ENCODE measurements around the gene SERINC3.

SERINC3 gene

DNA sequence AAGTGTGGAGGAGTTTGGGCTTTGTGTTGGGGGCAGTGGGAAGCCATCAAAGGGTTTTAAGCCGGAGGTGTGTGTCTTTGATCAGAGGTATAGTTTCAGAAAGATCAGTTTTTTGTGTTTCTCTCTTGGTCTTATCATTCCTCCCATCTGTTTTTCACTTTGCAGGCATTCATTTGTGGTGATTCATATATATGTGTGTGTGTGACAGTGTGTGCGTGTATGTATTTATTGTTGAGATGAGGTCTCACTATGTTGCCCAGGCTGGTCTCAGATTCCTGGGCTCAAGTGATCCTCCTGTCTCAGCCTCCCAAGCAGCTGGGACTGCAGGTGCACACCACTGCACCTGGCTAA, 11.1 kb upstream of the SERINC3 start:
- no peak for DNase-seq (ENCODE audit: low read depth)

DNA sequence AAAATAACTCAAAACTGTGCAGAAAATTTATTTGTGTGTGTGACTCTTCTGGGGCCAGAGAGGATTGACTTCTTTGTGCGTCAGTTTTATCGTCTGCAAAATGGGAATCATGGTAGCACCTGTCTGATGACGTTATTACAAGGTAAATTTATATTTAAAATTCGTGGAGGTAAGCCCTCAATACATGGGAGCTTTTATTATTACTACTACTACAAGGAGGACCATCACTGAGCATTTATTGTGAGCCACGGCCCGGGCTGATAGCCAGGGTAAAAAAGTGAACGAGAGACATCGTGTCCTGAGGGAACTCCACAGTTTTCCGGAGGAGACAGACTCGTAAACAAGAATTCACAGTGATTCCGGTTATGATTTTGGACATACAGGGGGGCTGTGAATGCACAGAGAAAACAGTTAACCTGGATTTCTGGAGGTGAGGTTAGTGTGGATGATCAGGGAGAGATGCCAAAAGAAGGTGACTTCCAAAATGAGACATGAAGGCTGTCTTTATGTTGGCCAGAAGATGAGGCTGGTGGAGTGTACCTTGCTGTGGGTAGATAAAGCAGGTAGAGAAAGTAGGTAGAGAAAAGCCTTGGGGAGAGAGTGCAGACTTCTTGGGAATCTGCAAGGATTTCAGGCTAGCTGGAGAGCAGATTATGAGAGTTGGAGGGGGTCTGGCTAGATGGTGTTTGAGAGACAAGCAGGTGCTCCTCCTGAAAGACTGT, 10.6 kb upstream of the SERINC3 start:
- DNase-seq (ENCODE audit: low read depth): no peak

DNA sequence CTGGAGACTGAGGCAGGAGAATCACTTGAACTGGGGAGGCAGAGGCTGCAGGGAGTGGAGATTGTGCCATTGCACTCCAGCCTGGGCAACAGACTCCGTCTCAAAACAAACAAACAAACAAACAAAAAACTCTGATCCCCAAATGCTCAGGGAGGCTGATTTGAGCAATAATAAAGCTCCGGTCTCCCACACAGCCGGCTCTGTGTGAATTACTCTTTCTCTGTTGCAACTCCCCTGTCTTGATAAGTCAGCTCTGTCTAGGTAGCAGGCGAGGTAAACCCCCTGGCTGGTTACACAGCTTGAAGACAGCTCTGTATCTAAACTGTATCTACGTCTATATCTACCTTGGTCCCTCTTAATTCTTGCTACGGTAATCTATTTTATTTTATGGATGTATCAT, 6.4 kb upstream of the SERINC3 start:
- DNase-seq (ENCODE audit: low read depth): no peak

DNA sequence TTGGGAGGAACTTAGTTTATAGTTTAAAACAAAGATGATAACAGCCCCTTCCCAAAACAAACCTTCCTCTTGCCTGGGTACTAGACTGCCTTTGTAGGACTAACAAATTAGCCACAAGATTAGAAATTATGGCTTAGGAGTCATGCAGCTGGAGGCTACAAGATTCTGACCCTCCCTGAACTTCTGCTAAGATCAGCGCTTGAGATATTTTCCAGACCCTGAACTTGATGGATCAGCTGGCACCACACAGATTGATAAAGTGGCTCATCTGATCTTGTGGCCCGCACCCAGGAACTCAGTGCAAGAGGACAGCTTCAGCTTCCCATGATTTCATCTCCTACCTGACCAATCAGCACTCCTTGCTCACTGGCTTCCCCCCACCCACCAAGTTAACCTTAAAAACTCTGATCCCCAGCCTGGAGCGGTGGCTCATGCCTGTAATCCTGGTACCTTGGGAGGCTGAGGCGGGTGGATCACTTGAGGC, 5.9 kb upstream of the SERINC3 start:
- DNase-seq (ENCODE audit: low read depth): no peak

DNA sequence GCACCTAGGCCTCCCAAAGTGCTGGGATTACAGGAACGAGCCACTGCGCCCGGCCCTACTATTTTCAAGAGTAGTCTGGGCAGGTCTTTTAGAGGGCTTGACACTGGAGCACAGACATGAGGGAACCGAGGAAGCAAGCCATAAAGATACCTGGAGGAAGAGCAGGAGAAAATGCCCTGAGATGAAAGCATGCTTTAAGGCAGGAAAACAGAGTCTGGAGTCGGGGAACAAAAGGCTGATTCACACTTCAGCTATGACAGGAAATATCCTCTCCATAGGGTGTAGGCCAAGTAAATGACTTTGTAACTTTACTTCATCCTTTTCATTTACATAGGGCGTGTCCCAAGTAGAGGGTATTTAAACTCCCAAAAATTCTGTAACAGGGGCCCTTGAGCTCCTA, 4.3 kb upstream of the SERINC3 start:
- DNase-seq (ENCODE audit: low read depth): no peak

DNA sequence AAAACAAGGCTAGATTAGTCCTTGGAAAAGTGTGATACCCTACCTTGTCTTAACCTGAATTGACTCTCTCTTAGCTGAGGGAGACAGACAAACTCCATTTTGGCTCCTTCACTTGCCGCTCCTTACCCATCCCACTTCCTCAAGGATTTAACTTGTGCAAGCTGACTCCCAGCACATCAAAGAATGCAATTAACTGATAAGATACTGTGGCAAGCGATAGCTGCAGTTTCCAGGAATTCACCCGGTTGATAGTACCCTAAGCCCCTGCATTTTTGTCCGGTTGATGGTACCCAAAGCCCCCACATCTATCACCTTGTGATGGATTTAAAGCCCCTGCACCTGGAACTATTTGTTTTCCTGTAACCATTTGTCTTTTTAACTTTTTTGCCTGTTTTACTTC, 1.9 kb upstream of the SERINC3 start:
- DNase-seq (ENCODE audit: low read depth): no peak

DNA sequence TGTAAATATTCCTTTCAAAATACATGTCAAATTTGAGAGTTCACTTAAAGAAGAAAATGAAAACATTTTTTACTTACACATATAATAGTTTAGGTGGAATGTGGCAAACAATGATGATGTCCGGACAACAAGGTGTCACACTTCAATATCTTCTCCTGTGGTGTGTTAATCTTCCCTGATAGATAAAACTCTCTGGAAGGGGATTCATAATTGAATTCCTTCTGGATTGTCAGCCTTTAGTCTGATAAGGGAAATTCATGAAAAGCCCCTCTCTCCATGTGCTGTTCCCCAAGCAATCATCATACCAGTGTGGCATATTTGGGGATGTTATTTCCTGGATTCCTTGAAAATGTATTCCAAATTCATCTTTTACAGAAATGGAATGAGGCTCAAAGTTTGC, 971 bp upstream of the SERINC3 start:
- no peak for DNase-seq (ENCODE audit: low read depth)

DNA sequence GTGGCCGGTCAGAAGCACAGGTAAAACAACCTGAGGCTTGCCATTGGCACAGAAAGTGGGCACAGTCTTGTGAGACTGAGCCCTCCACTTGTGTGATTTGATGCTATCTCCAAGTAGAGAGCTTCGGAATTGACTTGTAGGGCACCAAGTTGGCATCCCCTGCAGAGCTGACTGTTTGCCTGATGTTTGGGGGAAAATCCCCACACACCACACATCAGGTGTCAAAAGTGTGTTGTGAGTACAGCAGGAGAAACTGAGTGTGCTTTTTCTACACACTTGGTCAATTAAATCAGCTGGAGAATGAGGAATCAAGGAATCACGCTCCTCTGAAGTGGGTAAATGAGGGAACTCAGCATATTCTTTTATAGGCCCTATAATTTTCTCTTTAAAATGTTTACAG, 989 bp downstream of the SERINC3 start:
- DNase-seq (ENCODE audit: low read depth): no peak

DNA sequence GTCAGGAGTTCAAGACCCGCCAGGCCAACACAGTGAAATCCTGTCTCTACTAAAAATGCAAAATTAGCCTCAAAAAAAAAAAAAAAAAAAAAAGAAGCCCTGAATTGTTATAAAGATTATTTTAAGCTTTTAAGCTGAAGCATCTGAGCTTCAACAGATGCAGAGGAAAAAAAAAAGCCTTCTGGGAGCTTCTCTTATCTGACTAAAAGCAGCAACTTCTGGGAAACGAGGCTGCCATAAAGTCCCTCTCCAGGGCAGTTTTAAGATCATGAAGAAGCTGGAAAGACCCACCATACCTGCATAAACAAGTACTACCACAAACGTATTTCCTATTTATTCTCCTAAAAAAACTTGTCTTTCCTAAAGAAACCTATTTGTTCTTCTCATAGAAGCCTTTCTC, 3.6 kb downstream of the SERINC3 start:
- DNase-seq (ENCODE audit: low read depth): no peak

DNA sequence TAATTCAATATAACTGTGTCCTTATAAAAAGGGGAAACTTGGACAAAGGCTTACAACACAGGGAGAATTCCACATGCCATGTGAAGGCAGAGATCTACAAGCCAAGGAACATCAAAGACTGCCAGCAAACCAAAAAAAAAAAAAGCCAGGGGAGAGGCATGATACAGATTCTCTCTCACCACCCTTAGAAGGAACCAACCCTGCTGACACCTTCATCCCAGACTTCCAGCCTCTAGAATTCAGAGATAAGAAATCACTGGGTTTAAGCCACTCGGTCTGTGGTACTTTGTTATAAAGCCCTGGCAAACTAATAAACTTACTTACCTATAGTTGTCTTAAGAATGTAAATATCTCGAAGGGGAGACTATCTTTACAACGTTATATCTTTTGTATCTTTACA, 4.4 kb downstream of the SERINC3 start:
- no peak for DNase-seq (ENCODE audit: low read depth)

DNA sequence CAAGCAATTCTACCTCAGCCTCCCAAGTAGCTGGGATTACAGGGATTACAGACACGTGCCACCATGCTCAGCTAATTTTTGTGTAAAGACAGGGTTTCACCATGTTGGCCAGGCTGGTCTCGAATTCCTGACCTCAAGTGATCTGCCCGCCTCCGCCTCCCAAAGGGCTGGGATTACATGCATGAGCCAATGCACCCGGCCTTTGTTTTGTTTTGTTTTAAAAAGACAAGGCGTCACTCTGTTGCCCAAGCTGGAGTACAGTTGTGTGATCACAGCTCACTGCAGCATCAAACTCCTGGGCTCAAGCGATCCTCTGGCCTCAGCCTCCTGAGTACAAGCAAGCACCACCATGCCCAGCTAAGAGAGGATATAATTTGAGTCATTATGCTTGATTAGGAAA, 5.4 kb downstream of the SERINC3 start:
- no peak for DNase-seq (ENCODE audit: low read depth)

DNA sequence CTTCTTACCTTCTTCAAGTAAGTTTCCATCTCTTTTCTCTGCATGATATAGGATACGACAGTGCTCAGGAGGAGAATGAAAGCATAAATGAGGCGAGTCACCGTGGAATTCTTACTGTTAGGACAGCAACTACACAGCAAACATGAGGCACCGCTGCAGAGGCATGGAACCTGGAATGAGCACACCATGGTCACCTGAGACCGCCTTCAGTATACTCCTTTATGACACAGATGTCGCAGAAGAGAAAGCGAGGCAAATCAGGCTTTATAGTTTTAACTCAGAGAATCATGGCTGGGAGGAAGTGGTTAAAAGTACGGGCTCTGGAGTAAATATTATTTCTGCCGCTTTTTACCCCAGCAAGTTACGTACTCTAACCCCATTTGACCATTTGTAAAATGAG, 8.0 kb downstream of the SERINC3 start:
- DNase-seq (ENCODE audit: low read depth): no peak

DNA sequence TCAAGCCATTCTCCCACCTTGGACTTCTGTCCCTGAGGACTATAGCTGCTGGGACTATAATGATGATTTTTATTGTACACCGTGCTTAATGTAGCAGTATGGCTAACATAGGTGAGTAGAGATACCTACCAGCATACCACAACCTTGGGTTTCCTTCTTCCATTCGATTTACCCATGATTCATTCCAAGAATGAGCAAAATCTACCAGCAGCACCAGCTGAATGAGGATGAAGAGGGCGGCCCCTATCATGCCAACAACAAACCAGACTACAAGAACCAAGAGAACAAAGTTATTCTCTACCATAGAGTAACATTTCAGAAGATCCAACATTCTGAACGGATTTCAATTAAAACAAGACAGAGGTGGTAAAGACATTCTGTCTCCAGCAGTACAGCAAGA, 12.1 kb downstream of the SERINC3 start:
- no peak for DNase-seq (ENCODE audit: low read depth)

DNA sequence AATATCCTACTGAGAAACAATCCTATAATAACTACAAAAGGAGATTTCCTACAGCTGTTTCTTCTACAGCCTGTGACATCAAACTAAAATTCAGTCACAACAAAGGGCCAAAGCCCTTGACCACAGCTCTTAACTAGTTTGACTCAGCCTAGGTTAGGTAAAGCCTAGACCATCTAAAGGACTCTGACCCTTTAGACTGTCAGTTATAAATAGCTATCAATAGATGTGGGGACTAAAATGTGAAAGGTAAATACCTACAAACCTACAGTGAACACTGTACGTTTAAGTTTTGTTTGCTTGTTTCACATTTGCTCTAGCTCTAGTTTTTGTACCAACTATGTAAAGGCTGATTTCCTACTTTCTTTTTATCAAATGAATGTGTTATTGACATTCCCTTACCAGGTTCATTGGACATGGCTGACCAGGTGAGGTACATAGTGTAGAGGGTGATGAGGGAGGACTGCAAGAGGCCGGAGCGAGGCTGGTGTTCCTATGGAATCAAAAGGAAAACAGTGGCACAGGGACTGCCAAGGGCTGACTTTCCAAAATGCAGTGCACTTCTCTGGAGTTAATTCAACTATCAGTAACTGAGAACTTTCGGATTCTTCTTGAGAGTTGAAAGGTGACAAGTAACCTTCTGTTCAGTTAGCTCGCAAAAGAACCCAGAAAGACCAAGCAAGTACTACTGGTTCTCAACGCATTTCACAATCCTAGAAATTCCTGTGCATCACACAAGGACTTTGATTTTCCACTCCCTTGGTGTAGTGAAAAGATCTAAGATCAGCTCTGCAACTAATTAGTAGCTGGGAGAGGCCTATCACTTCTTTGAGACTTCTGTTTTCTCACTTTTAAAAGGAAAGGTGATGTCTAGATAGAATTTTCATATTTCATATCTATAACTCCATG, 17.2 kb downstream of the SERINC3 start:
- no peak for DNase-seq (ENCODE audit: low read depth)

DNA sequence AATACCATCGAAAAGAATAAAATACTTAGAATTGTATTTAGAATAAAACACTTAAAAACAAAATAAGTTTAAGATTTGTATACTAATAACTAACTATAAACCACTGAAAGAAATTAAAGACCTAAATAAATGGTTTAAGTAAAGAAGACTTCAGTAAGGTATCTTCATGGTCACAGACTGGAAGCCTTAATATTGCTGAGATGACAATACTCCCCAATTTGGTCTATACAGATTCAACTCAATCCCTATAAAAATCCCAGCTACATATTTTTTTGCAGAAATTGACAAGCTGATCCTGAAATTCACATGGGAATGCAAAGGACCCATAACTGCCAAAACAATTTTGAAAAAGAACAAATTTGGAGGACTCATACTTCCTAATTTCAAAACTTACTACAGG, 18.9 kb downstream of the SERINC3 start:
- DNase-seq (ENCODE audit: low read depth): no peak

DNA sequence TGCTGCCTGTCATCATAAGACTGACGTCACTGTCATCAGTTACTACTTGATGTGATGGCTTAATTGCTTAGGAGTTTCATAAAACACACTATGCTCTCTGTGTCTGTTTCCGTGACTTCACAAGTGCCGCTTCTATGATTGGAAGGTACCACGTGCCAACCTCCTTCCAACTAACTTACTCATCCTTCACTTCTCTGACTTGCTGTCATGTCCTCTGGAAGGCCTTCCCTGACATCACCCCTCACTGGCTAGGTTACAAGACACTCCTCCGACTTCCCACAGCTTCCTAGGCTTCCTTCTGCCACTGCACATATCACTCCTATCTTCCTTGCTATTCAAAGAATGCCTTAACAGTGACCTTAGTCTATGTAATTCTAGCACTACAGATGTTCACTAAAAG, 20.4 kb downstream of the SERINC3 start:
- DNase-seq (ENCODE audit: low read depth): no peak

DNA sequence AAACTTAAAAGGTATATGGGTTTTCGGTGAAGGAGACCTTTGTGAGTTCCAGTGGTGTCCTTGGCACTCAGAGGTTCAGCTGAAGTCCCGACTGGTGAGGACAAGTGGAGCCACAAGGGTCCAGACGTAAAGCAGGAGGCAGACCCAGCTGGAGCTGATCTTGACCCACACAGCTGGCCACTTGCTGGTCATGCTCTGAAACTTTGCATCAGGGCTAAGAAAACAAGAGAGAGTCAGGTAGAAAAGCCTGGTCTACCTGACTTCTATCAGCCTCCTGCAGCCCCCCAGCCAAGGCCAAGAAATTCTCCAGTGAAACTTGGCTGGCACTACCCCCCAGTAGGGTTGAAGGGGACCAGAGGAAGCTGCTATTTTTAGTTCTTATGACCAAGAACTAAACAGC, 21.6 kb downstream of the SERINC3 start:
- DNase-seq (ENCODE audit: low read depth): no peak

DNA sequence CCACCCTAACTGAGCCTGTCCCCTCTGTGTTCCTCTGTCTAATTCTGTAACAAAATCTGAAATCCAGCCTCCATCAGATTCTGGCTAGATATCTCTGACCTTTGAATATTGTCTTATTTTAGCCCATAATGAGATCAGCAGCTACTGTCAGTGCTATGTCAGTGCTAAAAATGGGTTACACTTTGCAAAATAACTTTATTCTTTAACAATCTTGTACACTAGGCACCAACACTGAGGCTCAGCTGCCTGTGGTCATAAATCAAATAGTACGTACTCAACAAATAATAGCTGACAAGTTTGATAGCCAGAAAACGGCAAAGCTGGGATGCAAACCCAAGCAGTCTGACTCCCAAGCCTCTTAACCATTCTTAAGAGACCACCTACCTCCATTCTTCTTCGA, 24.1 kb downstream of the SERINC3 start:
- DNase-seq (ENCODE audit: low read depth): no peak

DNA sequence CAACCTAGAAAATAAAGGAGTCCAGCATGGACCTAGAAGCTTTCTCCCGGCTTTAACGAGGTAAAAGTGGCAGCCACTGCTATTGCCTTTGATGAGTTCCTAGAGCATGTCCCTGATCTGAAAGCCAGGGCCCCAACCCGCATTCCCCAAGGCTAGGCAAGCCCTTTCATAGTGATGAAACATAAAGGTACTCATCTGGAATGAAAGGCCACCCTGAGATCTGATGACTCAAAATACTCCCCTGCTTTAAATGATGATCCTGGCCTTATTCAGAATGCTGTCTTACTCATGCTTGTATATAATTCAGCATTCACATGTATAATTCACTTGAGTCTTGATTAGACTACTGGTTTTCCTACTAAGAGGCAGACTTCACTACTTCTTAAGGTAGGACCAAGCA, 24.9 kb downstream of the SERINC3 start:
- DNase-seq (ENCODE audit: low read depth): no peak

DNA sequence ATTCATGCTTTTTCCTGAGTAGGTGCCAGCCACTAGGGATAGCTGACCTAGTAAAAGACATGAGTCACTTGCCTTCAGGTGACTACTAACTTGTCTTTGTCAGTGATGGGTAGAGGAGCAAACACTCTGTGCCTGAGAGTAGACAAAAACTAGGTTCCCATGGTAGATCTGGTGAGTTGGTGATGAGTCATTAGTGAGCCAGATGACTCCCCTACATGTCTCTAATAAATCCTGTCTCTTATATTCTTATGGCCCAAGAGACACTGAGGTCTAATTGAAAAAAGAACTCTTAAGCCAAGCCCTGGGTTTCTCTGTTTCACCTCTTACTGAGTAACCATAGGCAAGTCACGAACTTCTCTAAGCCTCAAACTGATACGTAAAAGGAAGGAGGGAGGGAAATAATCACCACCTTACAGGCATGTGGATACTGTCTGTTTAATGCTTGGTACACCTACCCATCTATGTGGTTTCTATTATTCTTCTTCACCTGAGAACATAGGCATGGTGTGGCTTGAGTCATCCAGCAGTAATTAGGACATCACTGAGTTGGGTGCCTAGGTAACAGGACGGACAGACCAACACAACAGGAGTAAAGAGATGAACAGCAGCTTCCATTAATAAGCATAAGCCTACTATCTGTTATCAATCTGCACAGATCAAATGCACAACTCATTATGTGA, 25.9 kb downstream of the SERINC3 start:
- DNase-seq (ENCODE audit: low read depth): no peak

DNA sequence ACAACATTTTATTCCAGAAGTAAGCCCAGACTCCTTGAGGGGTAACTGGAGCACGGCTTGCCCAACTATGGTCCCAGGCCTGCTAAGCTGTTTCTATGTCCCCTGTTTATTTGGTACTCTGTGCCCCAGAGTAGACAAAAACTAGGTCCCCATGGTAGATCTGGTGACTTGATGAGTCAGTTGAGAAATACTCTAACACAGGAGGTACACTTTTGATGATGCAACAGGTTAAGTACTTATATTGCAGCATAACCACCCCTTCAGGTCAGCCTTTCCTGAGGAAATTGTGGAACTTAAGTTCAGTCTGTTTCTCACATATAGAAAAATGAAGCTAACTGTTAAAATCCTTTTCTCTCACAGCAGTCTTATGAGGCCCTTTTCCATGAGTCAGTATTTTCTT, 26.6 kb downstream of the SERINC3 start:
- DNase-seq (ENCODE audit: low read depth): no peak

DNA sequence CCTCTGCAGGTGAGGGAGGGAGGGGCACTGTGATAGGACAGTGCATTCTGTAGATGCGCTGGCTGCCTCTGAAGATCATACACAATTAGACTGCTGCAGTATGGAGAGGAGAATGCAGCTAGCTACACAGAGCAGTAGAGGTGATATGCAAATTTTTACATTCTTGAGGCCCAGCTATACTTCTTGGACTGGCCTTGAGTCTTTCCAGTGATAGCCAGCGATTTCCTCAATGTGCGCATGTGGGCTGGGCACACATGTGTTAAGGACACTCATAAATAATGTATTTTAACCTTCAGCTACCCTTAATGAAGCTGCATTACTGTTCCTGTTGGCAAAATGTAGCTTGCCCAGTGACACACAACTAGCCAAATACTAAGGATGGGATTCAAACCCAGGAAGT, 27.2 kb downstream of the SERINC3 start:
- DNase-seq (ENCODE audit: low read depth): no peak

DNA sequence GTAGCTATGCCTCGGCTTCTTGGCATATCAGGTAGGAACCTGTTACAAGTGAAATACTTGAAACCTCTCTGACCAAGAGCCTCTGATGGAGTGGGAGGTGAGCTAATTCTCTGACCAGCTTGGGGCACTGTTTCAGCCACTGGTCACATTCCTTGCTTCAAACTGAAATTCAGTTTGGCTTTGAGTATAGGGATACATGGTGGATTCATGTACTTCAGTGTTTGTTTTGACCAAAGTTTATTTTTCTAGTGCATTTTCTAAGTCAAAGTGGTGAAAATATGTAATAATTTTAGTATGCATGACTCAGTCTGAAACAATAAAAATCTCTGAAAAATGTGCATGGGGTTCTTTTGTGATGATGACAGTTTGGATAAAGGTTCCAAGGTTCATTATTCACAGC, 27.6 kb downstream of the SERINC3 start:
- DNase-seq (ENCODE audit: low read depth): no peak
